HepG2 (cell line): ENCODE results near the gene ERBB4. TPM values are rescaled to one million over a fixed set of nuclear protein-coding genes. Genes with fewer than 3 reads are reported as not detected.

Experiments used
- ATAC-seq: fragments of 200-7000 bp; cut with Tn5 transposase; 3 replicates; pipeline ENCODE4 v1.9.1; 2020; ENCODE audit warnings: mild to moderate bottlenecking, moderate library complexity
- BruUV-seq: library from RNA; stranded (reverse); fragments of 400-500 nt; replicated peaks from 2 replicates; lab custom pipeline; 2021; lab: Mats Ljungman, UMichigan
- CTCF ChIA-PET: fragments of 300-600 bp; formaldehyde crosslinking; extraction: SDS; loops from one replicate; lab custom pipeline; 2021; ENCODE audit warnings: low total read pairs, inconsistent platforms, low intra/inter-chr PET ratio; lab: Yijun Ruan, JAX
- POLR2A ChIA-PET: fragments of 350-600 bp; sonication (Branson Sonifier 250); formaldehyde crosslinking; loops from one replicate; lab custom pipeline; 2020; ENCODE audit warnings: antibody characterized with exemption, inconsistent platforms; lab: Yijun Ruan, JAX
- DNase-seq: peaks from one replicate; pipeline ENCODE4 v3.0.0-alpha.2; 2015; ENCODE audit warnings: low spot score
- FAIRE-seq: peaks from 3 replicates; lab custom pipeline; 2011; peaks lifted over from hg19 to GRCh38; lab: Jason Lieb, UNC
- H2AFZ ChIP-seq: one replicate; pipeline ENCODE4 v1.6.1; 2011; ENCODE audit warnings: low read length, inconsistent platforms
- H3K27ac ChIP-seq: fragments of 300-600 bp; 3 replicates; pipeline ENCODE4 v1.8.0; 2011; ENCODE audit warnings: mixed run types, mild to moderate bottlenecking, mixed read lengths, low read length, inconsistent platforms; ENCODE audit not compliant: insufficient read depth; ENCODE audit errors: extremely low read length
- H3K27me3 ChIP-seq, 2 experiments: fragments of 200-600 bp in 1 of 2; 2 replicates in 1 of 2; 3 replicates in 1 of 2; pipeline versions ENCODE4 v1.6.0 to v1.8.0; 2011; ENCODE audit warnings: low read length in 2 of 2, mild to moderate bottlenecking in 2 of 2, moderate library complexity in 2 of 2, inconsistent platforms in 1 of 2; ENCODE audit not compliant: insufficient read depth in 2 of 2, control insufficient read depth in 1 of 2
- H3K36me3 ChIP-seq, 2 experiments: fragments of 200-600 bp in 1 of 2; replicated peaks in 1 of 2; 2 replicates in 1 of 2; 3 replicates in 1 of 2; pipeline versions ENCODE4 v1.5.1 to v1.8.0; 2011; ENCODE audit warnings: low read length in 2 of 2, inconsistent platforms in 1 of 2; ENCODE audit not compliant: insufficient read depth in 2 of 2, control insufficient read depth in 1 of 2
- H3K4me1 ChIP-seq: 2 replicates; pipeline ENCODE4 v1.5.1; 2012; ENCODE audit warnings: low read length, inconsistent platforms; ENCODE audit not compliant: insufficient read depth
- H3K4me2 ChIP-seq: 2 replicates; pipeline ENCODE4 v1.6.0; 2011; ENCODE audit warnings: low read depth, low read length, inconsistent platforms
- H3K4me3 ChIP-seq, 3 experiments: fragments of 200-600 bp in 1 of 3; sonication (generic), shearing (Covaris generic) in 1 of 3; replicated peaks in 1 of 3; 2 replicates each; pipeline ENCODE4 v1.5.1; 2011 to 2016; ENCODE audit warnings: low read length in 3 of 3, inconsistent platforms in 2 of 3, low read depth in 2 of 3, mild to moderate bottlenecking in 2 of 3, control low read depth in 1 of 3, mixed read lengths in 1 of 3; ENCODE audit not compliant: insufficient read depth in 1 of 3
- H3K79me2 ChIP-seq: one replicate; pipeline ENCODE4 v1.6.1; 2011; ENCODE audit warnings: low read length, inconsistent platforms; ENCODE audit not compliant: insufficient read depth
- H3K9ac ChIP-seq: 2 replicates; pipeline ENCODE4 v1.6.0; 2011; ENCODE audit warnings: mild to moderate bottlenecking, low read depth, low read length, inconsistent platforms; ENCODE audit not compliant: insufficient read depth
- H3K9me3 ChIP-seq: 2 replicates; pipeline ENCODE4 v1.5.1; 2012; ENCODE audit warnings: mild to moderate bottlenecking, low read length
- H4K20me1 ChIP-seq: 2 replicates; pipeline ENCODE4 v1.6.0; 2011; ENCODE audit warnings: inconsistent platforms, mild to moderate bottlenecking, low read length, moderate library complexity; ENCODE audit not compliant: insufficient read depth
- PAWR ChIP-seq: sonication (generic); formaldehyde crosslinking; IDR thresholded peaks from 2 replicates; pipeline ENCODE4 v1.4.0; 2020; ENCODE audit warnings: missing genetic modification reagents, mild to moderate bottlenecking, borderline replicate concordance
- ZNF263 ChIP-seq: sonication (generic); formaldehyde crosslinking; IDR thresholded peaks from 2 replicates; pipeline ENCODE4 v1.4.0; 2020; ENCODE audit warnings: missing genetic modification reagents
- ZNF678 ChIP-seq: sonication (generic); formaldehyde crosslinking; IDR thresholded peaks from 2 replicates; pipeline ENCODE4 v1.4.0; 2020; ENCODE audit warnings: mild to moderate bottlenecking, missing genetic modification reagents
- ZNF775 ChIP-seq: sonication (generic); formaldehyde crosslinking; IDR thresholded peaks from 2 replicates; pipeline ENCODE4 v1.4.0; 2020; ENCODE audit warnings: missing genetic modification reagents, mild to moderate bottlenecking, moderate library complexity, borderline replicate concordance
- WGBS: methylation state at CpG from one replicate; pipeline ENCODE4 v1.1.6; 2017; ENCODE audit warnings: low lambda C conversion rate; 5-methylcytosine and 5-hydroxymethylcytosine counted together
- in situ Hi-C: cut with HindIII; loops from 2 replicates; pipeline ENCODE4 v1.10.0; 2017; ENCODE audit warnings: low pct_unique_long_range_greater_than_20kb; ENCODE audit not compliant: extremely low pct_ligation_motif_present
- intact Hi-C: fragments of 100-400 bp; cut with micrococcal nuclease; formaldehyde crosslinking; loops from one replicate; pipeline ENCODE4 v1.10.0; 2022; ENCODE audit not compliant: unreplicated experiment
- polyA plus RNA-seq, 8 experiments: library from polyadenylated mRNA; depleted of rRNA in 3 of 8; stranded (reverse) in 7 of 8; unstranded in 1 of 8; fragments of >200 nt; fragmentation: Illumina TruSeq in 4 of 8; extraction: Trizol in 4 of 8; gene quantifications; 2 replicates each; pipeline versions ENCODE4 v1.2.1 to v1.2.3, GENCODE V29; 2011 to 2016; ENCODE audit warnings: low read depth in 4 of 8, missing spikeins in 1 of 8, mixed read lengths in 1 of 8; ENCODE audit not compliant: insufficient read depth in 1 of 8
- total RNA-seq, 5 experiments: library from RNA; depleted of rRNA; stranded (reverse); fragments of >200 nt; fragmentation: Illumina TruSeq; extraction: Trizol; gene quantifications; 2 replicates each; pipeline ENCODE4 v1.2.3, GENCODE V29; 2016; ENCODE audit warnings: low read depth in 1 of 5
- TF ChIP-seq, protein P1 (sequence below): sonication (generic); formaldehyde crosslinking; IDR thresholded peaks from 2 replicates; pipeline ENCODE4 v1.5.0; 2020; ENCODE audit warnings: missing genetic modification reagents
- TF ChIP-seq, protein P2 (sequence below): sonication (generic); formaldehyde crosslinking; IDR thresholded peaks from 2 replicates; pipeline ENCODE4 v1.5.0; 2020; ENCODE audit warnings: missing genetic modification reagents
- TF ChIP-seq, protein P3 (sequence below): sonication (generic); formaldehyde crosslinking; IDR thresholded peaks from 2 replicates; pipeline ENCODE4 v1.4.0; 2020; ENCODE audit warnings: mild to moderate bottlenecking, missing genetic modification reagents, borderline replicate concordance

Gene ERBB4
- total and polyA plus RNA-seq, 2 of the 13 experiments (the other 11 are each of a cell fraction or from before 2014, with no cell fraction given), result not detected

DNA sequence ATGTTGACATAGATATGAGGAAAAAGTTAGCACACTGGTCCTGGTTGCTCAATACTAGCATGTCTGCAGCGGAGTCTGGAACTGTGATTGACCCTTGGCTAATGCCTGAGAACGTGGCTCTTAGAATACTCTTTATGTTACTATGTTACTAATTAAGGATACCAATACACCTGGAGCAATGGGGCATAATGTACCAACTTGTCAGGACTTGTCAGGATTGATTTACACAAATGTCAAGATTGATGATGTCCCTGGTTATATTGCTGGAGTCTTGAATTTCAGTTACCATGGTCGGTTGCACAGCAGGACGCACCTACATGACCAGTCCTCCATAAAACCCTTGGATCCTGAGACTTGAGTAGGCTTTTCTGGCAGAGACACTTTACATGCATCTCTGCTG is 1171.3 kb downstream of the ERBB4 start:
- H3K4me3 ChIP-seq, result no peak overlapping the region
- no peaks in the 10 kb centered on the region for H3K9me3 ChIP-seq
- TF ChIP-seq, protein P1, sequence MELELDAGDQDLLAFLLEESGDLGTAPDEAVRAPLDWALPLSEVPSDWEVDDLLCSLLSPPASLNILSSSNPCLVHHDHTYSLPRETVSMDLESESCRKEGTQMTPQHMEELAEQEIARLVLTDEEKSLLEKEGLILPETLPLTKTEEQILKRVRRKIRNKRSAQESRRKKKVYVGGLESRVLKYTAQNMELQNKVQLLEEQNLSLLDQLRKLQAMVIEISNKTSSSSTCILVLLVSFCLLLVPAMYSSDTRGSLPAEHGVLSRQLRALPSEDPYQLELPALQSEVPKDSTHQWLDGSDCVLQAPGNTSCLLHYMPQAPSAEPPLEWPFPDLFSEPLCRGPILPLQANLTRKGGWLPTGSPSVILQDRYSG (CRISPR knock-in tag), result no peak
- TF ChIP-seq, protein P2, sequence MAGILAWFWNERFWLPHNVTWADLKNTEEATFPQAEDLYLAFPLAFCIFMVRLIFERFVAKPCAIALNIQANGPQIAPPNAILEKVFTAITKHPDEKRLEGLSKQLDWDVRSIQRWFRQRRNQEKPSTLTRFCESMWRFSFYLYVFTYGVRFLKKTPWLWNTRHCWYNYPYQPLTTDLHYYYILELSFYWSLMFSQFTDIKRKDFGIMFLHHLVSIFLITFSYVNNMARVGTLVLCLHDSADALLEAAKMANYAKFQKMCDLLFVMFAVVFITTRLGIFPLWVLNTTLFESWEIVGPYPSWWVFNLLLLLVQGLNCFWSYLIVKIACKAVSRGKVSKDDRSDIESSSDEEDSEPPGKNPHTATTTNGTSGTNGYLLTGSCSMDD (CRISPR knock-in tag), result no peak
- TF ChIP-seq ZNF263 (CRISPR knock-in tag) (no peak), ZNF775 (CRISPR knock-in tag) (no peak), ZNF678 (no peak), PAWR (CRISPR knock-in tag) (no peak)
- TF ChIP-seq, protein P3, sequence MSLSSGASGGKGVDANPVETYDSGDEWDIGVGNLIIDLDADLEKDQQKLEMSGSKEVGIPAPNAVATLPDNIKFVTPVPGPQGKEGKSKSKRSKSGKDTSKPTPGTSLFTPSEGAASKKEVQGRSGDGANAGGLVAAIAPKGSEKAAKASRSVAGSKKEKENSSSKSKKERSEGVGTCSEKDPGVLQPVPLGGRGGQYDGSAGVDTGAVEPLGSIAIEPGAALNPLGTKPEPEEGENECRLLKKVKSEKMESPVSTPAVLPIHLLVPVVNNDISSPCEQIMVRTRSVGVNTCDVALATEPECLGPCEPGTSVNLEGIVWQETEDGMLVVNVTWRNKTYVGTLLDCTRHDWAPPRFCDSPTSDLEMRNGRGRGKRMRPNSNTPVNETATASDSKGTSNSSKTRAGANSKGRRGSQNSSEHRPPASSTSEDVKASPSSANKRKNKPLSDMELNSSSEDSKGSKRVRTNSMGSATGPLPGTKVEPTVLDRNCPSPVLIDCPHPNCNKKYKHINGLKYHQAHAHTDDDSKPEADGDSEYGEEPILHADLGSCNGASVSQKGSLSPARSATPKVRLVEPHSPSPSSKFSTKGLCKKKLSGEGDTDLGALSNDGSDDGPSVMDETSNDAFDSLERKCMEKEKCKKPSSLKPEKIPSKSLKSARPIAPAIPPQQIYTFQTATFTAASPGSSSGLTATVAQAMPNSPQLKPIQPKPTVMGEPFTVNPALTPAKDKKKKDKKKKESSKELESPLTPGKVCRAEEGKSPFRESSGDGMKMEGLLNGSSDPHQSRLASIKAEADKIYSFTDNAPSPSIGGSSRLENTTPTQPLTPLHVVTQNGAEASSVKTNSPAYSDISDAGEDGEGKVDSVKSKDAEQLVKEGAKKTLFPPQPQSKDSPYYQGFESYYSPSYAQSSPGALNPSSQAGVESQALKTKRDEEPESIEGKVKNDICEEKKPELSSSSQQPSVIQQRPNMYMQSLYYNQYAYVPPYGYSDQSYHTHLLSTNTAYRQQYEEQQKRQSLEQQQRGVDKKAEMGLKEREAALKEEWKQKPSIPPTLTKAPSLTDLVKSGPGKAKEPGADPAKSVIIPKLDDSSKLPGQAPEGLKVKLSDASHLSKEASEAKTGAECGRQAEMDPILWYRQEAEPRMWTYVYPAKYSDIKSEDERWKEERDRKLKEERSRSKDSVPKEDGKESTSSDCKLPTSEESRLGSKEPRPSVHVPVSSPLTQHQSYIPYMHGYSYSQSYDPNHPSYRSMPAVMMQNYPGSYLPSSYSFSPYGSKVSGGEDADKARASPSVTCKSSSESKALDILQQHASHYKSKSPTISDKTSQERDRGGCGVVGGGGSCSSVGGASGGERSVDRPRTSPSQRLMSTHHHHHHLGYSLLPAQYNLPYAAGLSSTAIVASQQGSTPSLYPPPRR, result no peak
- TF ChIP-seq, all 625 proteins: peak for 0
- FAIRE-seq (no peak), ATAC-seq (no peak), DNase-seq (no peak)
- no peaks in the 10 kb centered on the region for H3K4me1 ChIP-seq
- H2AFZ ChIP-seq, result no peak overlapping the region
- H3K27me3 ChIP-seq, result no peaks in the 10 kb centered on the region
- in situ Hi-C loops (no loop called here), intact Hi-C loops (no loop called here)
- H3K9ac ChIP-seq, result no peak overlapping the region
- H3K36me3 ChIP-seq, result no peaks in the 10 kb centered on the region
- CTCF ChIA-PET, result no interaction called here
- H4K20me1 ChIP-seq, result no peaks in the 10 kb centered on the region
- H3K4me2 ChIP-seq, result no peak overlapping the region
- POLR2A ChIA-PET, result no interaction called here
- BruUV-seq, result no TSS peak
- 1% methylated on average over 4 of the region's 4 CpGs for WGBS
- H3K79me2 ChIP-seq, result no peaks in the 10 kb centered on the region
- H3K27ac ChIP-seq, result no peak overlapping the region
